Neural cell (in vitro differentiated cells): ENCODE results near the gene ITGB6.
"Not testable (repeated sequence)": the region's sequence is repeated elsewhere in the genome, so short reads cannot be mapped to it uniquely, and the experiment has no call there.

Experiments
- SMC3 ChIP-seq: fragments of 450-650 bp; conservative IDR thresholded peaks from 2 replicates; pipeline ENCODE4 v1.6.1; 2014; ENCODE audit warnings: antibody characterized with exemption, mild to moderate bottlenecking, moderate library complexity; ENCODE audit not compliant: poor library complexity
- TF ChIP-seq, protein P1 (sequence below): fragments of 450-650 bp; IDR thresholded peaks from 2 replicates; pipeline ENCODE4 v1.5.1; 2014; ENCODE audit warnings: antibody characterized with exemption, mild to moderate bottlenecking, moderate library complexity; ENCODE audit not compliant: poor library complexity, severe bottlenecking
- TF ChIP-seq, protein P2 (sequence below): IDR thresholded peaks from 2 replicates; pipeline ENCODE4 v1.6.1; 2012; ENCODE audit warnings: borderline replicate concordance

DNA sequence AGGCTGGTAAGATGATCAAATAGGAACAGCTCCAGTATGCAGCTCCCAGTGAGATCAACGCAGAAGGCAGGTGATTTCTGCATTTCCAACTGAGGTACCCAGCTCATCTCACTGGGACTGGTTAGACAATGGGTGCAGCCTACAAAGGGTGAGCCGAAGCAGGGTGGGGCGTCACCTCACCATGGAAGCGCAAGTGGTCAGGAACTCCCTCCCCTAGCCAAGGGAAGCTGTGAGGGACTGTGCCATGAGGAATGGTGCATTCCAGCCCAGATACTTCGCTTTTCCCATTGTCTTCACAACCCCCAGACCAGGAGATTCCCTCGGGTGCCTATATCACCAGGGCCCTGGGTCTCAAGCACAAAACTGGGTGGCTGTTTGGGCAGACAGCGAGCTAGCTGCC, 19.4 kb downstream of the ITGB6 start:
- TF ChIP-seq, protein P1, sequence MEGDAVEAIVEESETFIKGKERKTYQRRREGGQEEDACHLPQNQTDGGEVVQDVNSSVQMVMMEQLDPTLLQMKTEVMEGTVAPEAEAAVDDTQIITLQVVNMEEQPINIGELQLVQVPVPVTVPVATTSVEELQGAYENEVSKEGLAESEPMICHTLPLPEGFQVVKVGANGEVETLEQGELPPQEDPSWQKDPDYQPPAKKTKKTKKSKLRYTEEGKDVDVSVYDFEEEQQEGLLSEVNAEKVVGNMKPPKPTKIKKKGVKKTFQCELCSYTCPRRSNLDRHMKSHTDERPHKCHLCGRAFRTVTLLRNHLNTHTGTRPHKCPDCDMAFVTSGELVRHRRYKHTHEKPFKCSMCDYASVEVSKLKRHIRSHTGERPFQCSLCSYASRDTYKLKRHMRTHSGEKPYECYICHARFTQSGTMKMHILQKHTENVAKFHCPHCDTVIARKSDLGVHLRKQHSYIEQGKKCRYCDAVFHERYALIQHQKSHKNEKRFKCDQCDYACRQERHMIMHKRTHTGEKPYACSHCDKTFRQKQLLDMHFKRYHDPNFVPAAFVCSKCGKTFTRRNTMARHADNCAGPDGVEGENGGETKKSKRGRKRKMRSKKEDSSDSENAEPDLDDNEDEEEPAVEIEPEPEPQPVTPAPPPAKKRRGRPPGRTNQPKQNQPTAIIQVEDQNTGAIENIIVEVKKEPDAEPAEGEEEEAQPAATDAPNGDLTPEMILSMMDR = not testable (repeated sequence)
- TF ChIP-seq, protein P2, sequence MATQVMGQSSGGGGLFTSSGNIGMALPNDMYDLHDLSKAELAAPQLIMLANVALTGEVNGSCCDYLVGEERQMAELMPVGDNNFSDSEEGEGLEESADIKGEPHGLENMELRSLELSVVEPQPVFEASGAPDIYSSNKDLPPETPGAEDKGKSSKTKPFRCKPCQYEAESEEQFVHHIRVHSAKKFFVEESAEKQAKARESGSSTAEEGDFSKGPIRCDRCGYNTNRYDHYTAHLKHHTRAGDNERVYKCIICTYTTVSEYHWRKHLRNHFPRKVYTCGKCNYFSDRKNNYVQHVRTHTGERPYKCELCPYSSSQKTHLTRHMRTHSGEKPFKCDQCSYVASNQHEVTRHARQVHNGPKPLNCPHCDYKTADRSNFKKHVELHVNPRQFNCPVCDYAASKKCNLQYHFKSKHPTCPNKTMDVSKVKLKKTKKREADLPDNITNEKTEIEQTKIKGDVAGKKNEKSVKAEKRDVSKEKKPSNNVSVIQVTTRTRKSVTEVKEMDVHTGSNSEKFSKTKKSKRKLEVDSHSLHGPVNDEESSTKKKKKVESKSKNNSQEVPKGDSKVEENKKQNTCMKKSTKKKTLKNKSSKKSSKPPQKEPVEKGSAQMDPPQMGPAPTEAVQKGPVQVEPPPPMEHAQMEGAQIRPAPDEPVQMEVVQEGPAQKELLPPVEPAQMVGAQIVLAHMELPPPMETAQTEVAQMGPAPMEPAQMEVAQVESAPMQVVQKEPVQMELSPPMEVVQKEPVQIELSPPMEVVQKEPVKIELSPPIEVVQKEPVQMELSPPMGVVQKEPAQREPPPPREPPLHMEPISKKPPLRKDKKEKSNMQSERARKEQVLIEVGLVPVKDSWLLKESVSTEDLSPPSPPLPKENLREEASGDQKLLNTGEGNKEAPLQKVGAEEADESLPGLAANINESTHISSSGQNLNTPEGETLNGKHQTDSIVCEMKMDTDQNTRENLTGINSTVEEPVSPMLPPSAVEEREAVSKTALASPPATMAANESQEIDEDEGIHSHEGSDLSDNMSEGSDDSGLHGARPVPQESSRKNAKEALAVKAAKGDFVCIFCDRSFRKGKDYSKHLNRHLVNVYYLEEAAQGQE = not testable (repeated sequence)
- TF ChIP-seq SMC3 = not testable (repeated sequence)
